HG03457 (cell line): ENCODE results near the gene ABHD16B.

Source experiments
- ATAC-seq: cut with Tn5 transposase; IDR thresholded peaks from one replicate; pipeline ENCODE4 v1.9.1; 2021; ENCODE audit warnings: moderate number of reproducible peaks; ENCODE audit not compliant: unreplicated experiment

Gene ABHD16B

DNA sequence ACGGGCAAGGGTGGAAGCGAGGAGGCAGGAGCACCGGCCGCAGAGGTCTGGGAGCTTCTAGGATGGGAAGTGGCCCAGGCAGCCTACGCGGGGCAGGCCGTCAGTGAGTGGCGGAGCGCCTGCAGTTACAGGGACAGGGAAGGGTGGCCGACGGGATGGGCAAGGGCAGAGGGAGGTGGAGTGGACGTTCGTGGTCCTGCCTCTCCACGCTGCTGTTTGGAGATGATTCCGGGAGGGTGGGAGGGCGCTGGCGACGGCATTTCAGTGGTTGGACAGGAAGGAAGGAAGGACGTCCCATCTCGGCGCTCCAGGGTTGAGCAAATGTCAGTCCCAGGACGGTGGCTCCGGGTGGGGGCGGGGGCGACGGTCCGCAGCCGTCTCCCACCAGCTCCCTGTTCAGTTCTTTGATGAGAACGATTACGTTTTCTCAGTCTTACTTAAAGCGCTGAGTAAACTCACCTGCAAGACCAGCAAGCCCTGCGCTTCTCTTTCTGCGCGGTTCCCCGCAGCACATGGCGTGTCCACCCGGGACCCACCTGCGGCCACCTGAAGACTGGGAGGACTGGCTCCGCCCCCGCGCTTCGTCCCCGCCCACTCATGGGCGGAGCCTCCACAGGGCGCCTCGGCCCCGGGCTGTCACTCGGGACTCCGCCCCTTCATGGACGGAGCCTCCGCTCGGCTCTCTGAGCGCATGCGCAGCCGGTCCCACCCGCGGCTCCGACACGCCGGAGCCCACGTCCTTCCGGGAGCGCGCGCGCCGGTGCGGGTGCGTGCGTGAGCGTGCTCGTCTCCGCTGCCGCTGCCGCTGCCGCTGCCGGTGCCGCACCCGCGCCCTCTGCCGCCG, 33.3 kb downstream of the ABHD16B start, which contains the start of gene DNAJC5:
DNAJC5 (plus strand) TSS at position 769 of the 844 bp plus-strand sequence. CDS start 33,220 bp downstream, outside the sequence.
- peak; percentile 50 for ATAC-seq

DNA sequence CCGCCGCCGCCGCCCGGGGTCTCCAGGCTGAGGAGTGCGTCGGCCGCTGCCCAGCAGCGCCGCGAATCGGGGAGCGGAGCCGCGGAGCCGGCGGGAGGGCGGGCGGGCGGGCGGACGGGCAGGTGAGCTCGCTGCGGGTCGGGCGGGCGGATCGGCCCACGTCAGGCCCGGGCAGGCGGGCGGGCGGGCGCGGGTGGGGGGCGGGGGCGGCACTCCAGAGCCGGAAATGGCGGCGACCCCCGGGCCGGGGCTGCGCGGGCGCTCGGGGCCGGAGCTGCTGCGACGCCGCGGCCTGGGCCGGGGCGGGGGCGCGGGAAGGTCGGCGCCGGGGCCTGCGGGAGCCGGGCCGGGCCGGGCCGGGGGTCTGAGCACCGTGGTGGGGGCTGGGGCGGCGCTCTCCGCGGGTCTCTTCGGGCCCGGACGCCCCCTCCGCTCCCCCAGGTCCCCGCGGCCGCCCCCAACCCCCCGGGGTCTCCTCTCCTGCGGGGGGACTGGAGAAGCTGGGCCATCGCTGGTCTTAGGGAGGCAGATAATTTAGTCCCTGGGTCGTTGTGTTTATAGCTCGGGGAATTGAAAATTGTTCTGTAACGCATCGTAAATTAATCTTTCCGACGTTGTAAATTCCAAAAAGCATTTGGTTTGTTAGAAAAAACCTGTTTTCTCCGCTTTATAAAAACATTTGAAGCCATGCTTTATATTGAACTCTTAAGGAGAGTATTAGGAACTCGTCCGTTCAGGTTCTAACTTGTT, 34.1 kb downstream of the ABHD16B start:
- ATAC-seq, result no peak

DNA sequence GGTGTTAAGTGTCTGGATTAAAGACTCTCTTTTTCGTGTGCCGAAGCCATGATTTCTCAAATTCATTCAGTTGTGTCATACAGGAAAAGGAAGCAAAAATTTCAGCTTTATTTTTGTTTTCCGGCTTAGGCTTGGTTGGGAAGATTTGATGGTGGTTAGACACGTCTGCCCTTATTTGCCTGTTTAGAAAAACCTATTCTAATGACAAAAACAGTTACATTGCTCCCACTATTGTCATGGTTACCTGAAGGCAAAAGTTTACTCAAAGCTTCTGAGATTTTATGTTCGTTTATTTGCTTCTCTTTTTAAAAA, 34.6 kb downstream of the ABHD16B start:
- no peak for ATAC-seq

DNA sequence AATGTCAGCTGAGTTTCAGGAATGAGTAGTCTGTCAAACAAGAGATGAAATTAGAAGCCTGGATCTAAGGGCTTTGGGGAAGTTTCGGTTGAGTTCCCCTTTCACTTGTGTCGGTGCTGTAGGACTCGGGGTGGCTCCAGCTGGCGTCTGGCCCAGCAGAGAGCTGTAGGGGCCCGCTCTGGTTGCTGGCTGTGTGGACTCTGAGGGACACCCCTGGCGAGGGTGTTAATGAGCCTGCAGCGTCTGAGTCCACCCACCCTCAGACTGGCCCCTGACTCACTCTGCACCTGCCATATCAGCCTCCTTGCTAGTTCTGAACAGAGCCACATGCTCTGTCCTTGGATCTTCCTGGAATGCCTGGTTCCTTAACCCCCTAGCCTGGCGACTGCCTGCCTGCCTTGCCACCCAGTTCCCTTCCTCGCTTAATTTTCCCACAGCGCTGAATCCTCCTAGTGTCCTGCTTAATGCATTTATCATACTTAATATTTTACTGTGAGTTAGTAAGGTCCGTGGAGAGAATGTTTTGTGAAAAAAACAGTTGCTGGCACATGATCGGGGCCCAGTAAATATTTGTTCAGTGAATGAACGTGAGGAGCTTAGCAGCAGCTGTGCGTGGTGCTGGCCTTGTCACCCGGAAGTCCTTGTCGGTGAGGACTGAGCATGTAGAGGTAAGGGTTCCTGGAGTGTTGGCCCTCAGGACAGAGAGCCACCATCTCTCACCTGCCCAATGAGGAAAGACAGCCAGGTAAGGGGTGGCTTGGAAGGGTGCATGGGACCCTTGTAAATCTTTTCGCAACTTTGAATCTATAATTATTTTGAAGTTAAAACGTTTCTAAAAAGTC, 35.2 kb downstream of the ABHD16B start:
- no peak for ATAC-seq

DNA sequence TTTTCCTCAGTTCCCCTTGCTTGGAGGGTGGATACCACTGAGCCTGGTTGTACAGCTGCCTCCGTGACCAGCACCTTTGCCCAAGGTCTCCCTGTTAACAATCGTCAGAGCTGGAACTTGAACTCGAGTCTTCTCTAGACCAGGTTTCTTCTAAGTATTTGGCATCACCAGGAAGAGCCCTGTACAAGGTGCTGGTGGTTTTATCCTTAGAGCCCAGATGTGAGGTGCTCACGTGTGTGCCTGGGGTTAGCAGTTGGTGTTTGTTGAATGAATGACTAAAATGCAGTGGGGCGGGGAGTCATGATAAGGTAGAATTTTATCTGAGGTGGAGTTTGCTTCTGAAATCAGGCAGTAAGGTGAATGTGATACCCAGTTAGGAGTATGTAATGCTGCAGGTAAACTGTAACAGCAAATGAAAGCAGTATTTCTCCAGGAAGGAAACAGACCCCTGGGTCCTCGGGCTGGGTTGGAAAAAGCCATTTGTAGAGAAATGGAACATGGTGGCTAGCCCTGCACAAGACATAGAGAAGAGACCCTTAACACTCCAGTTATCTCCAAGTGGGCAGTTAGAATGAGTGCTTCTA, 36.8 kb downstream of the ABHD16B start:
- no peak for ATAC-seq

DNA sequence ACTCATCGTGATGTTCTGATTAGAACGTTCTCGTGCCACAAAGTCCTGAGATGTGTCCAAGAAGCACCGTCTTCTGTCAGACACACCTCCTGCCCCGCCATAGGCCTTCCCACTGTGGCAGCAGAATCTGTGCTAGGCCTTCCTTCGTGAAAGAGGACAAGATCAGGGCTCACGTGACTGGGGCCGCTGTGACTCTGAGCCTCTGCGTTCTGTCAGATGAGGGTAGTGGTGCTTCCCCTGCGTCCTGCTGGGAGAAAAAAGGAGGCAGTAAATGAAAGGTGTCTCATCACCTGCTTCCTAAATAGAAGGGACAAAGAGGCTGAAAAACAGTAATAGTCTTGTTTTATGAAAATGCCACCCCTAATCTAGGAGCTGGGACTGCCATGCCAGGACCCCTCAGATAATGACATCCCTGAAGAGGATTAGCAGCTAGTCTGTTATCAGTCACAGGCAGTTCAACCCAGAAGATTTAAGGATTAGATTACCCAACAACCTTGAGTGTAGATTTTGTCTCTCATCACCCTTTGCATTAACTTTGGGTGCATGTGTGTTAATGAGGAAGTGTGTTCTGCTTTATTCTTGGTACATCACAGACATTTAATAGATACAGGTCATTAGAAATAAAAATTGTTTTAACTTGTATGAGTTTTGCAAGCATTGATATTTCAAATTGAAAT, 37.7 kb downstream of the ABHD16B start:
- ATAC-seq, result no peak

DNA sequence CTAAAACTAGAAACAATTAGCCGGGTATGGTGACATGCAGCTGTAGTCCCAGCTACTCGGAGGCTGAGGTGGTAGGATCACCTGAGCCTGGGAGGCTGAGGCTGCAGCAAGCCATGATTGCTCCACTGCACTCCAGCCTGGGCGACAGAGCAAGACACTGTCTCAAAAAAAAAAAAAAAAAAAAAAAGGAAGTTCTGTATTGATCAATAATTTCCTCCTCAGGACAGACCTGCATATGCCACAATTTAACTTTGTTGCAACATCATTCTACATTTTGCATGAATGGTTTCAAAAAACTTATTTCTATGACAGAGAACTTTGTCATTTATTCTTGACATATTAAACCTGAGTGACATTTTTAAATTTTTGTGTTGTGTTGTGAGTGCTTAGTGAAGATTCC, 39.1 kb downstream of the ABHD16B start:
- no peak for ATAC-seq

DNA sequence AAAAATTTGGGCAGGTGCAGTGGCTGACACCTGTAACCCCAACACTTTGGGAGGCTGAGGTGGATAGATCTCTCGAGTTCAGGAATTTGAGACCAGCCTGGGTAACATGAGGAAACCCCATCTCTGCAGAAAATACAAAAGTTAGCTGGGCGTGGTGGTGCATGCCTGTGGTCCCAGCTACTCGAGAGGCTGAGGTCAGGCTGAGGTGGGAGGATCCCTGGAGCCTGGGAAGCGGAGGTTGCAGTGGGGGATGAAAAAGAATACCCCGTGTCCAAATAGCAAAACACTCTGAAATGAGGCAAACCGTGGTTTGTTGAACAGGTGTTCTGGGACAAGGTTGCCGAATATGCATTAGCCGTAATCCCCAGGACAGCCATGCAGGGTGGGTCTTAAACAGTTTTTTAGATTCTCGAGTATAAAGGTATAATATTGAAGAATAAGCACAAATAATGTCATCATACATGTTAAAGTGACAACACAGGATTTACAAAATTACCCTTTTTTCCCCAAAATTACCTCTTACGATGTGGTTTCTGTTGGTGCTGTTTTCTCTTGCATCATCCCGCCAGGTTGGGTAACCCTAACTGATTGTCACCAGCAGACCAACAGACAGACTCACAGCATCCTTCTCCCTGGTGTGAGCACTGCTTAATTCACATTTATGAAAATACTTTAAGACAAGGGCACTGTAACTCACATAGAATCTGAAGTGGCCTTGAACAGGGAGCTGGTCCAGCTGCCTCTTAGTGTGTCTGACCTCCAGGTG, 42.7 kb downstream of the ABHD16B start:
- no peak for ATAC-seq

DNA sequence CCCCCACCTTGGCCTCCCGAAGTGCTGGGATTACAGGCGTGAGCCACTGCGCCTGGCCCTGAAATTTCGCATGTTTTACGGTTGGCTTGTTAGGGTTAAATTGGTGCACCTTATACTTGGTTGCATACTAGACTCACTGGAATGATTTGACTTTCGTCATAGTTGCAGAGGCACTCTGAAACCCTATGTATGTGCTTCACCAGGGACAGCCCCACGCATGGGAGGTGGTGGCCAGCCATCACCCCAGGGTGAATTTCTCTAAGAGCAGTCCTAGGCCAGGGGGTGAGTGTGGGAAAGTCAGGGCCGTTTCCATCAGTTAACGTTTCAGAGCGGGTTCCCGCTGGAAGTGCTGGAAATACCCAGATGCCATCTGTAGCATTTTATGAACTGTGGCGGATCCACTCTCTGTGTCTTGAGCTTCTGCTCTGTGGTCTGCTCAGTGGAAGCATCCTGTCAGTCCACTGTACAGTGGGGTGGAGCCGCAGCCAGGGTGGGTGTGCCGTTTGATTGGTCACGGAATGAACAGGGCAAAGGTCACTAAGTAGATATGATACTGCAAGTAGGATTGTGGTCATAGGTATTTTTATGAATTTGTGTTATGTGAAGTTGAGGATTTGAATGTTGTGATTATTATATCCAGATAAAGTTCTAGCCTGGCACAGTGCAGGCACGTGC, 46.8 kb downstream of the ABHD16B start:
- ATAC-seq, result no peak

DNA sequence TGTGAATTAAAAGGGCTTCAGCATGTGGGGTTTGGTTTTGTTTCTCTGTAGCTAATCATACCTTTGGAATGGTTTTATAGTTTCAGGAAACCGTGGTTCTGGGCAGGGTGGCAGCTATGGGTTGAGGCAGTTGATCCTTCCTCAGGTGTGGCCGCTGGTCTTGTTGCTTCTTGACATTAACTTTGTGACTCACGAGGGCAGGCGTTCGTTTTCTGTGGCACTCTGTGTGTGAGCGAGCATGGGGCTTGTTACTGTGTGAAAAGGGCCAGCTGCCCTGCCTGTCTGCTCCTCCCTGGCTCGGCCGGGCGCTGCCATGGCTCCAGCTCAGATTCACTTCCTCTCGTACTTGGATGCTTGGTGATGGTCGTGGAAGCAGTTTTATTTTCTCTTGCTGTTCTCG, 49.9 kb downstream of the ABHD16B start:
- no peak for ATAC-seq
